Thyroid gland (tissue), 4 donors: ENCODE data around the gene AMFR.

Source experiments
- CTCF ChIP-seq, 6 experiments: fragments of 200-600 bp in 3 of 6; fragments of 450-650 bp in 3 of 6; sonication (generic) in 3 of 6; IDR thresholded peaks; one replicate each; pipeline ENCODE4 v1.5.1; 2016 to 2019; ENCODE audit warnings: antibody characterized with exemption in 6 of 6, mild to moderate bottlenecking in 2 of 6, inconsistent platforms in 1 of 6, moderate library complexity in 1 of 6
- POLR2A ChIP-seq, 2 donors: fragments of 450-650 bp; IDR thresholded peaks; one replicate each; pipeline ENCODE4 v1.6.1; 2017; ENCODE audit warnings: antibody characterized with exemption in 2 of 2, mild to moderate bottlenecking in 2 of 2, moderate library complexity in 1 of 2

- no peak for TF ChIP-seq CTCF (IDR thresholded peaks at IDR 0.05)
- TF ChIP-seq POLR2A (IDR thresholded peaks at IDR 0.05): no peak
Measured at GRCh38 chr16:56340416-56340815, 84.9 kb downstream of the AMFR start.
